ENCODE data around the gene TRAPPC3L.
"Not testable (repeated sequence)": the region's sequence is repeated elsewhere in the genome, so short reads cannot be mapped to it uniquely, and the experiment has no call there.

TRAPPC3L gene

GRCh38 chr6:116512111-116512559 is 33.3 kb downstream of the TRAPPC3L start:
- H3K4me3 ChIP-seq (replicated peaks in 1 of 2; ENCODE audit: low read depth in 2 of 2, low read length in 2 of 2), result peak overlapping the region; percentile 51 to 62
- DNase-seq (ENCODE audit: low read depth in 2 of 2), result peak in 1 of 2 donors; percentile 34
- TF ChIP-seq CTCF (IDR thresholded peaks at IDR 0.05; ENCODE audit: low read depth, low read length), result no peak

GRCh38 chr6:116511424-116512110 is 33.9 kb downstream of the TRAPPC3L start, which contains the start of gene CALHM5:
CALHM5 (plus strand) TSS chr6:116511639; CDS start chr6:116511697, 58 bp downstream.
- TF ChIP-seq CTCF (IDR thresholded peaks at IDR 0.05; ENCODE audit: low read depth, low read length), result peak; percentile 67
- H3K4me3 ChIP-seq (replicated peaks in 1 of 2; ENCODE audit: low read depth in 2 of 2, low read length in 2 of 2), result peak within 1 kb of the TSS; percentile 51 to 62
- DNase-seq (ENCODE audit: low read depth in 2 of 2), result peak; percentile 93 to 96

GRCh38 chr6:116508527-116508926 is 37.0 kb downstream of the TRAPPC3L start:
- DNase-seq (ENCODE audit: low read depth in 2 of 2), result no peak
- TF ChIP-seq CTCF (IDR thresholded peaks at IDR 0.05; ENCODE audit: low read depth, low read length), result no peak

GRCh38 chr6:116507324-116507723 is 38.2 kb downstream of the TRAPPC3L start:
- no peak overlapping the region for H3K4me3 ChIP-seq (replicated peaks in 1 of 2; ENCODE audit: low read depth in 2 of 2, low read length in 2 of 2)
- DNase-seq (ENCODE audit: low read depth in 2 of 2), result peak; percentile 24 to 77
- TF ChIP-seq CTCF (IDR thresholded peaks at IDR 0.05; ENCODE audit: low read depth, low read length), result no peak

More at GRCh38 chr6:116508527-116508926, 37.0 kb downstream of the TRAPPC3L start:
- H3K4me3 ChIP-seq (replicated peaks in 1 of 2; ENCODE audit: low read depth in 2 of 2, low read length in 2 of 2), result no peak overlapping the region

- no peak overlapping the region for H3K4me3 ChIP-seq (replicated peaks in 1 of 2; ENCODE audit: low read depth in 2 of 2, low read length in 2 of 2)
- TF ChIP-seq CTCF (IDR thresholded peaks at IDR 0.05; ENCODE audit: low read depth, low read length), result no peak
- peak in 1 of 2 donors; percentile 17 for DNase-seq (ENCODE audit: low read depth in 2 of 2)
Measured at GRCh38 chr6:116500969-116501433, 44.5 kb downstream of the TRAPPC3L start.

- no peak overlapping the region for H3K4me3 ChIP-seq (replicated peaks in 1 of 2; ENCODE audit: low read depth in 2 of 2, low read length in 2 of 2)
- no peak for TF ChIP-seq CTCF (IDR thresholded peaks at IDR 0.05; ENCODE audit: low read depth, low read length)
- no peak for DNase-seq (ENCODE audit: low read depth in 2 of 2)
Measured at GRCh38 chr6:116497113-116497676, 48.3 kb downstream of the TRAPPC3L start.

- not testable (repeated sequence) for DNase-seq (ENCODE audit: low read depth in 2 of 2); H3K4me3 ChIP-seq (replicated peaks in 1 of 2; ENCODE audit: low read depth in 2 of 2, low read length in 2 of 2)
Measured at GRCh38 chr6:116495161-116495560, 50.3 kb downstream of the TRAPPC3L start.

Measured in cardiac fibroblast (primary cell).